Prostate gland (tissue), 2 donors: ENCODE measurements around the gene EIF4G3. TPM values are rescaled to one million over a fixed set of nuclear protein-coding genes. Genes with fewer than 3 reads are reported as not detected.

Experiments used
- DNase-seq: peaks from one replicate; pipeline ENCODE4 v3.0.0-alpha.2; 2019; ENCODE audit warnings: low spot score
- H3K27ac ChIP-seq, 2 donors: fragments of 200-600 bp; sonication (generic); 2 replicates each; pipeline ENCODE4 v1.5.1; 2017 to 2019
- H3K27me3 ChIP-seq: fragments of 200-600 bp; sonication (generic); replicated peaks from 2 replicates; pipeline ENCODE4 v1.5.1; 2019; ENCODE audit not compliant: insufficient read depth
- H3K36me3 ChIP-seq, 2 donors: fragments of 200-600 bp; sonication (generic); 1 replicate in 1 of 2; 2 replicates in 1 of 2; pipeline versions ENCODE4 v1.5.1 to v1.8.1; 2017 to 2019
- H3K4me1 ChIP-seq: fragments of 200-600 bp; sonication (generic); replicated peaks from 2 replicates; pipeline ENCODE4 v1.5.1; 2019
- H3K4me3 ChIP-seq, 2 donors: fragments of 200-600 bp; sonication (generic); 2 replicates each; pipeline ENCODE4 v1.5.1; 2017 to 2019
- H3K9me3 ChIP-seq: fragments of 200-600 bp; sonication (generic); 2 replicates; pipeline ENCODE4 v1.5.1; 2017
- POLR2A ChIP-seq: fragments of 450-650 bp; IDR thresholded peaks from one replicate; pipeline ENCODE4 v1.6.1; 2016; ENCODE audit warnings: antibody characterized with exemption, mild to moderate bottlenecking
- POLR2AphosphoS5 ChIP-seq: sonication (generic); formaldehyde crosslinking; IDR thresholded peaks from one replicate; pipeline ENCODE4 v1.6.1; 2017; ENCODE audit warnings: antibody characterized with exemption
- WGBS: methylation state at CpG from one replicate; pipeline ENCODE4 v1.1.5; 2018; 5-methylcytosine and 5-hydroxymethylcytosine counted together
- intact Hi-C: fragments of 100-400 bp; cut with DNase I; formaldehyde crosslinking; loops from one replicate; pipeline ENCODE4 v1.14.2; 2022
- total RNA-seq, 2 donors: library from RNA; depleted of rRNA; stranded (reverse); fragments of >200 nt; gene quantifications; one replicate each; pipeline ENCODE4 v1.1.0, GENCODE V29; 2016
- TF ChIP-seq, protein P1 (sequence below), 4 experiments: fragments of 200-600 bp in 2 of 4; fragments of 450-650 bp in 2 of 4; sonication (generic) in 2 of 4; IDR thresholded peaks; 1 replicate in 3 of 4; 2 replicates in 1 of 4; pipeline ENCODE4 v1.5.1; 2016 to 2019; ENCODE audit warnings: antibody characterized with exemption in 4 of 4, mild to moderate bottlenecking in 2 of 4, moderate library complexity in 2 of 4

Gene EIF4G3
- total RNA-seq, 2 donors from 2014 or later: 28.3 to 81.1 TPM

DNA sequence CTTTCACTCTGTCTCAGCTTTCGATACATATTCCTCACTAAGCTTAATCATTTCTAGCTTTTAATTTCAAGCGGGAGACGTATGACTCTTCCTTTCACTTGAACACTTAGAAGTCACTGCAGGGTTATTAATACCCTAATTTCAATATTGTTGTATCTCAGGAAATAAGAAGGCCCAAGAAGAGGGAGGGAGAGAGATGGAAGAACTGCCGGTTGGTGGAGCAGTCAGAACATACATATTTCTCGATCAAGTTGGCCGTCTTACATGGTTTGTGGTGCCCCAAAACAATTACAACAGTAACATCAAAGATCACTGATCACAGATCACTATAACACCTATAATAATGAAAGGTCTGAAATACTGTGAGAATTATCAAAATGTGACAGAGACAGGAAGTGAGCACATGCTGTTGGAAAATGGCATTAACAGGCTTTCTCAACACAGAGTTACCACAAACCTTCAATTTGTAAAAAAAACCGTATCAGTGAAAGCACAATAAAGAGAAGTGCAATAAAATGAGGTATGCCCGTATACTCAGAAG, 244.2 kb downstream of the EIF4G3 start:
- 80% methylated on average over 8 of the region's 8 CpGs for WGBS
- Histone ChIP-seq H3K4me1 (no peaks in the 10 kb centered on the region), H3K36me3 (no peaks in the 10 kb centered on the region), H3K27me3 (no peaks in the 10 kb centered on the region), H3K4me3 (no peak overlapping the region), H3K27ac (no peak overlapping the region), H3K9me3 (no peaks in the 10 kb centered on the region)
- intact Hi-C loops: no loop called here
- DNase-seq: no peak
- TF ChIP-seq POLR2AphosphoS5 (no peak), POLR2A (no peak)
- TF ChIP-seq, protein P1, sequence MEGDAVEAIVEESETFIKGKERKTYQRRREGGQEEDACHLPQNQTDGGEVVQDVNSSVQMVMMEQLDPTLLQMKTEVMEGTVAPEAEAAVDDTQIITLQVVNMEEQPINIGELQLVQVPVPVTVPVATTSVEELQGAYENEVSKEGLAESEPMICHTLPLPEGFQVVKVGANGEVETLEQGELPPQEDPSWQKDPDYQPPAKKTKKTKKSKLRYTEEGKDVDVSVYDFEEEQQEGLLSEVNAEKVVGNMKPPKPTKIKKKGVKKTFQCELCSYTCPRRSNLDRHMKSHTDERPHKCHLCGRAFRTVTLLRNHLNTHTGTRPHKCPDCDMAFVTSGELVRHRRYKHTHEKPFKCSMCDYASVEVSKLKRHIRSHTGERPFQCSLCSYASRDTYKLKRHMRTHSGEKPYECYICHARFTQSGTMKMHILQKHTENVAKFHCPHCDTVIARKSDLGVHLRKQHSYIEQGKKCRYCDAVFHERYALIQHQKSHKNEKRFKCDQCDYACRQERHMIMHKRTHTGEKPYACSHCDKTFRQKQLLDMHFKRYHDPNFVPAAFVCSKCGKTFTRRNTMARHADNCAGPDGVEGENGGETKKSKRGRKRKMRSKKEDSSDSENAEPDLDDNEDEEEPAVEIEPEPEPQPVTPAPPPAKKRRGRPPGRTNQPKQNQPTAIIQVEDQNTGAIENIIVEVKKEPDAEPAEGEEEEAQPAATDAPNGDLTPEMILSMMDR (IDR thresholded peaks at IDR 0.05): no peak

GRCh38 chr1:20931930-20932436, 244.7 kb downstream of the EIF4G3 start:
- no peak for DNase-seq
- H3K36me3 ChIP-seq: no peaks in the 10 kb centered on the region
- intact Hi-C loops: no loop called here
- H3K4me1 ChIP-seq: no peaks in the 10 kb centered on the region
- TF ChIP-seq POLR2A (no peak), POLR2AphosphoS5 (no peak)
- TF ChIP-seq, protein P1 (IDR thresholded peaks at IDR 0.05): no peak
- no peak overlapping the region for H3K4me3 ChIP-seq
- H3K27ac ChIP-seq: no peak overlapping the region
- no peaks in the 10 kb centered on the region for H3K27me3 ChIP-seq
- no peaks in the 10 kb centered on the region for H3K9me3 ChIP-seq
- 95% methylated on average over 2 of the region's 2 CpGs for WGBS

DNA sequence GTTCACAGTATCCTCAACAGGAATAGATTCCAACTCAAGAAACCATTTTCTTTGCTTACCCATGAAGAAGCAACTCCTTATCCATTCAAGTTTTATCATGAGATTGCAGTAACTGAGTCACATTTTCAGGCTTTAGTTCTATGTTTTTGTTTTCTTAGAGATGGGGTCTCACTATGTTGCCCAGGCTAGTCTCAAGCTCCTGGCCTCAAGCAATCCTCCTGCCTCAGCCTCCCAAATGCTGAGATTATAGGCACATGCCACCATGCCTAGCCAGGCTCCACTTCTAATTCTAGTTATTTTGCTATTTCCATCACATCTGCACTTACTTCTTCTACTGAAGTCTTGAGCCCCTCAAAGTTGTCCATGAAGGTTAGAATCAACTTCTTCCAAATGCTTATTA, 246.3 kb downstream of the EIF4G3 start:
- H3K4me3 ChIP-seq: no peak overlapping the region
- no peak for DNase-seq
- H3K27ac ChIP-seq: no peak overlapping the region
- H3K4me1 ChIP-seq: no peaks in the 10 kb centered on the region
- TF ChIP-seq POLR2A (no peak), POLR2AphosphoS5 (no peak)
- TF ChIP-seq, protein P1 (IDR thresholded peaks at IDR 0.05): no peak
- no peaks in the 10 kb centered on the region for H3K9me3 ChIP-seq
- intact Hi-C loops: no loop called here
- no peaks in the 10 kb centered on the region for H3K36me3 ChIP-seq
- no peaks in the 10 kb centered on the region for H3K27me3 ChIP-seq

GRCh38 chr1:20928146-20928545, 248.6 kb downstream of the EIF4G3 start:
- intact Hi-C loops: no loop called here
- TF ChIP-seq POLR2AphosphoS5: no peak
- Histone ChIP-seq H3K4me1 (no peaks in the 10 kb centered on the region), H3K36me3 (no peaks in the 10 kb centered on the region), H3K9me3 (no peaks in the 10 kb centered on the region), H3K27ac (no peak overlapping the region), H3K27me3 (no peaks in the 10 kb centered on the region), H3K4me3 (no peak overlapping the region)
- WGBS: 88% methylated on average over 4 of the region's 4 CpGs
- no peak for DNase-seq

- Histone ChIP-seq H3K27me3 (no peaks in the 10 kb centered on the region), H3K36me3 (no peaks in the 10 kb centered on the region), H3K27ac (no peak overlapping the region), H3K9me3 (no peaks in the 10 kb centered on the region), H3K4me1 (no peaks in the 10 kb centered on the region), H3K4me3 (no peak overlapping the region)
- WGBS: 93% methylated on average over 3 of the region's 3 CpGs
- DNase-seq: no peak
- intact Hi-C loops: no loop called here
- TF ChIP-seq, protein P1 (IDR thresholded peaks at IDR 0.05): no peak
- TF ChIP-seq POLR2A (no peak), POLR2AphosphoS5 (no peak)
Observed at GRCh38 chr1:20921285-20921684, 255.4 kb downstream of the EIF4G3 start.
